ENCODE measurements around the gene ARL5A.

- TF ChIP-seq POLR2A (IDR thresholded peaks at IDR 0.05) = no peak
- TF ChIP-seq, protein P1, sequence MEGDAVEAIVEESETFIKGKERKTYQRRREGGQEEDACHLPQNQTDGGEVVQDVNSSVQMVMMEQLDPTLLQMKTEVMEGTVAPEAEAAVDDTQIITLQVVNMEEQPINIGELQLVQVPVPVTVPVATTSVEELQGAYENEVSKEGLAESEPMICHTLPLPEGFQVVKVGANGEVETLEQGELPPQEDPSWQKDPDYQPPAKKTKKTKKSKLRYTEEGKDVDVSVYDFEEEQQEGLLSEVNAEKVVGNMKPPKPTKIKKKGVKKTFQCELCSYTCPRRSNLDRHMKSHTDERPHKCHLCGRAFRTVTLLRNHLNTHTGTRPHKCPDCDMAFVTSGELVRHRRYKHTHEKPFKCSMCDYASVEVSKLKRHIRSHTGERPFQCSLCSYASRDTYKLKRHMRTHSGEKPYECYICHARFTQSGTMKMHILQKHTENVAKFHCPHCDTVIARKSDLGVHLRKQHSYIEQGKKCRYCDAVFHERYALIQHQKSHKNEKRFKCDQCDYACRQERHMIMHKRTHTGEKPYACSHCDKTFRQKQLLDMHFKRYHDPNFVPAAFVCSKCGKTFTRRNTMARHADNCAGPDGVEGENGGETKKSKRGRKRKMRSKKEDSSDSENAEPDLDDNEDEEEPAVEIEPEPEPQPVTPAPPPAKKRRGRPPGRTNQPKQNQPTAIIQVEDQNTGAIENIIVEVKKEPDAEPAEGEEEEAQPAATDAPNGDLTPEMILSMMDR (IDR thresholded peaks at IDR 0.05) = no peak
These were observed 47.3 kb downstream of the ARL5A start for GRCh38 chr2:151780938-151781337.
